ENCODE data around the gene GSTM2. TPM values are rescaled to one million over a fixed set of nuclear protein-coding genes. Genes with fewer than 3 reads are reported as not detected.

GSTM2 gene
- total RNA-seq, 4 donors from 2014 or later = 10.4 to 93.7 (median 42.2) TPM

GRCh38 chr1:109643385-109644230 is 24.2 kb upstream of the GSTM2 start:
- 4 to 59% methylated on average over 5 to 10 of the region's 32 CpGs for WGBS, 2 donors (ENCODE audit: low coverage in 1 of 2)
- H3K27ac ChIP-seq = no peak overlapping the region
- H3K36me3 ChIP-seq = no peaks in the 10 kb centered on the region
- TF ChIP-seq POLR2AphosphoS5 (IDR thresholded peaks at IDR 0.05) = peak; percentile 11
- TF ChIP-seq POLR2A (IDR thresholded peaks at IDR 0.05) = no peak
- TF ChIP-seq EP300 (IDR thresholded peaks at IDR 0.05) = no peak
- peak; percentile 80 to 95 (median 84) for TF ChIP-seq CTCF (IDR thresholded peaks at IDR 0.05)
- no peak overlapping the region for H3K4me3 ChIP-seq
- H3K4me1 ChIP-seq = peaks cover 0 to 17% (median 7%) of the 10 kb centered on the region in 3 donors
- ATAC-seq = peak; percentile 88
- H3K27me3 ChIP-seq = no peaks in the 10 kb centered on the region
- H3K9me3 ChIP-seq = no peaks in the 10 kb centered on the region

GRCh38 chr1:109644670-109645069 is 23.2 kb upstream of the GSTM2 start:
- Histone ChIP-seq H3K9me3 (no peaks in the 10 kb centered on the region), H3K4me3 (no peak overlapping the region), H3K27me3 (no peaks in the 10 kb centered on the region), H3K36me3 (no peaks in the 10 kb centered on the region), H3K4me1 (peaks cover 0 to 17% (median 7%) of the 10 kb centered on the region in 3 donors), H3K27ac (no peak overlapping the region)
- no peak for ATAC-seq
- no CpG with 5 or more reads among the region's 10 CpGs for WGBS, 2 donors (ENCODE audit: low coverage in 1 of 2)
- TF ChIP-seq POLR2A (IDR thresholded peaks at IDR 0.05) = no peak
- TF ChIP-seq POLR2AphosphoS5 (IDR thresholded peaks at IDR 0.05) = no peak

GRCh38 chr1:109649491-109649914 is 18.4 kb upstream of the GSTM2 start:
- Histone ChIP-seq H3K9me3 (no peaks in the 10 kb centered on the region), H3K27me3 (no peaks in the 10 kb centered on the region), H3K4me1 (peaks cover 0 to 4% (median 0%) of the 10 kb centered on the region in 3 donors), H3K27ac (no peak overlapping the region), H3K36me3 (no peaks in the 10 kb centered on the region), H3K4me3 (peak overlapping the region in 1 of 2 donors; percentile 30)
- 30 to 71% methylated on average over 4 of the region's 4 CpGs for WGBS, 2 donors (ENCODE audit: low coverage in 1 of 2)
- ATAC-seq = no peak
- TF ChIP-seq POLR2AphosphoS5 (IDR thresholded peaks at IDR 0.05) = no peak
- TF ChIP-seq CTCF (IDR thresholded peaks at IDR 0.05) = peak in 3 of 4 experiments; percentile 30 to 39 (median 31)
- TF ChIP-seq POLR2A (IDR thresholded peaks at IDR 0.05) = no peak

- H3K9me3 ChIP-seq = no peaks in the 10 kb centered on the region
- no peaks in the 10 kb centered on the region for H3K36me3 ChIP-seq
- 71 to 78% methylated on average over 3 of the region's 3 CpGs for WGBS, 2 donors (ENCODE audit: low coverage in 1 of 2)
- no peaks in the 10 kb centered on the region for H3K27me3 ChIP-seq
- ATAC-seq = no peak
- TF ChIP-seq CTCF (IDR thresholded peaks at IDR 0.05) (no peak), POLR2A (IDR thresholded peaks at IDR 0.05) (no peak), POLR2AphosphoS5 (IDR thresholded peaks at IDR 0.05) (no peak), EP300 (IDR thresholded peaks at IDR 0.05) (no peak)
- no peak overlapping the region for H3K27ac ChIP-seq
- no peak overlapping the region for H3K4me3 ChIP-seq
- peaks cover 0 to 15% (median 7%) of the 10 kb centered on the region in 3 donors for H3K4me1 ChIP-seq
Measured at GRCh38 chr1:109650609-109651008, 17.2 kb upstream of the GSTM2 start.

- peaks cover 0 to 27% (median 11%) of the 10 kb centered on the region in 3 donors for H3K4me1 ChIP-seq
- no peak overlapping the region for H3K27ac ChIP-seq
- ATAC-seq = no peak
- 77 to 81% methylated on average over 2 of the region's 2 CpGs for WGBS, 2 donors (ENCODE audit: low coverage in 1 of 2)
- H3K27me3 ChIP-seq = no peaks in the 10 kb centered on the region
- H3K9me3 ChIP-seq = no peaks in the 10 kb centered on the region
- H3K4me3 ChIP-seq = no peak overlapping the region
- no peak for TF ChIP-seq POLR2A (IDR thresholded peaks at IDR 0.05)
- TF ChIP-seq CTCF (IDR thresholded peaks at IDR 0.05) = no peak
- TF ChIP-seq EP300 (IDR thresholded peaks at IDR 0.05) = no peak
- TF ChIP-seq POLR2AphosphoS5 (IDR thresholded peaks at IDR 0.05) = no peak
- H3K36me3 ChIP-seq = no peaks in the 10 kb centered on the region
Measured at GRCh38 chr1:109652402-109652801, 15.5 kb upstream of the GSTM2 start.
